Measurements from ENCODE around the gene TMEM181.

DNA sequence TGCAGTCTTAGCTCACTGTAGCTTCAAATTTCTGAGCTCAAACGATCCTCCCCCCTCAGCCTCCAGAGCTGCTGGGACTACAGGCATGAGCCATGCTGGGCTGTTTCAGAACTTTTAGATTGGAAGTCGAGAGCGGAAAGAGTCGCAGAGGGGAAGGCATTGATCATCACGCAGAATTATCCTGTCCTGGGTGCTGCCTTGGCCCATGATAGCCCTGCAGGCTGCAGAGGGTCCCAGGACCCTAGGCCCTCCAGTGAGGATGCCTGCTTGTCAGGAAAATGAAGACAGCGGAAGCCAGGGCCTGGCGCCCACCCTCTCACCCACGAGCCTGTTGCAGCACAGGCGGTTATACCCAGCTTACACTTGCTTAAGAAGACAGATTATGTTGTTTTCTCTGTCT lies 9.1 kb downstream of the TMEM181 start:
- no peak for TF ChIP-seq CTCF (conservative IDR thresholded peaks at IDR 0.05 in 1 of 2, IDR thresholded peaks at IDR 0.05 in 1 of 2; ENCODE audit: extremely low read depth in 1 of 2, insufficient read depth in 1 of 2, low read depth in 1 of 2, low read length in 2 of 2)
- no peak for TF ChIP-seq EZH2 (IDR thresholded peaks at IDR 0.05; ENCODE audit: borderline replicate concordance, low read length)

All from mammary epithelial cell (primary cell).